ENCODE measurements around the gene HORMAD2.

Gene HORMAD2

DNA sequence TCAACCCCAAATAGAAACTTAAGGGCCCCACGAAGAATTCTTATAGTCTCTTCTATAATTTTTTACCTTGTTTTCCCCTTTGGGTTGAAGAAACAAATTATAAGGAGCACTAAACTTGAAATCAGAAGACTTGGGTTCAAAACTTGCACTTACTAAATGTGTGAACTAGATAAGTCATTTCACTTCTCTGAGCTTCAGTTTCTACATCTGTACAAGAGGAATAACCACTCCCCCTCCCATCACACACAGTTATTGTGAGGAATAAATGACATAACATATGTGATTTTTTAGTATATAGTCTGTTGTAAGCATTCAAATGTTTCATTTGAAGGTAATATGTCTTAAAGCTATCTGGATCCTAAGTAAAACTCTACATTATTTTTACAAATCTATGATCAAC lies 87.5 kb downstream of the HORMAD2 start:
- TF ChIP-seq, protein P1, sequence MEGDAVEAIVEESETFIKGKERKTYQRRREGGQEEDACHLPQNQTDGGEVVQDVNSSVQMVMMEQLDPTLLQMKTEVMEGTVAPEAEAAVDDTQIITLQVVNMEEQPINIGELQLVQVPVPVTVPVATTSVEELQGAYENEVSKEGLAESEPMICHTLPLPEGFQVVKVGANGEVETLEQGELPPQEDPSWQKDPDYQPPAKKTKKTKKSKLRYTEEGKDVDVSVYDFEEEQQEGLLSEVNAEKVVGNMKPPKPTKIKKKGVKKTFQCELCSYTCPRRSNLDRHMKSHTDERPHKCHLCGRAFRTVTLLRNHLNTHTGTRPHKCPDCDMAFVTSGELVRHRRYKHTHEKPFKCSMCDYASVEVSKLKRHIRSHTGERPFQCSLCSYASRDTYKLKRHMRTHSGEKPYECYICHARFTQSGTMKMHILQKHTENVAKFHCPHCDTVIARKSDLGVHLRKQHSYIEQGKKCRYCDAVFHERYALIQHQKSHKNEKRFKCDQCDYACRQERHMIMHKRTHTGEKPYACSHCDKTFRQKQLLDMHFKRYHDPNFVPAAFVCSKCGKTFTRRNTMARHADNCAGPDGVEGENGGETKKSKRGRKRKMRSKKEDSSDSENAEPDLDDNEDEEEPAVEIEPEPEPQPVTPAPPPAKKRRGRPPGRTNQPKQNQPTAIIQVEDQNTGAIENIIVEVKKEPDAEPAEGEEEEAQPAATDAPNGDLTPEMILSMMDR (IDR thresholded peaks at IDR 0.05; ENCODE audit: low read depth, low read length), result no peak

DNA sequence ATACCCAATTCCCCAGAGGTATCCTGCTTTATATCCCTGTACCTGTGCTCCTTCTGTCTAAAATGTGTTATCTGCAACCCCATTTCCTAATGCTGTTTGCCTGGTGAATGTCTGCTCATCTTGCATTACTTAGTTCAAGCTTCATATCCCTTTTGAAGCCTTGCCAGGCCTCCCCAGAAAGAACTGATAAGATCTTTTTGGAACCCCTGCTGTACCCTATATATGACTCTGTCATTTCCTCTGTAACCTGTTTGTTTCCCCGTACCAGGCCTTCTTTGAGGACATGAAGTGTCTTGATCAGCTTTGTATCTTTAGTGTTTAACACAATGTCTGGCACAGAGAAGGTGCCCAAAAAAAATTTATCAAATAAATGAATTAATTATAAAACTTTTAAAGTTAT lies 88.7 kb downstream of the HORMAD2 start:
- no peak overlapping the region for H3K4me3 ChIP-seq (ENCODE audit: low read depth, low read length)
- TF ChIP-seq, protein P1 (IDR thresholded peaks at IDR 0.05; ENCODE audit: low read depth, low read length), result no peak

More for the DNA sequence above, 87.5 kb downstream of the HORMAD2 start:
- no peak overlapping the region for H3K4me3 ChIP-seq (ENCODE audit: low read depth, low read length)

DNA sequence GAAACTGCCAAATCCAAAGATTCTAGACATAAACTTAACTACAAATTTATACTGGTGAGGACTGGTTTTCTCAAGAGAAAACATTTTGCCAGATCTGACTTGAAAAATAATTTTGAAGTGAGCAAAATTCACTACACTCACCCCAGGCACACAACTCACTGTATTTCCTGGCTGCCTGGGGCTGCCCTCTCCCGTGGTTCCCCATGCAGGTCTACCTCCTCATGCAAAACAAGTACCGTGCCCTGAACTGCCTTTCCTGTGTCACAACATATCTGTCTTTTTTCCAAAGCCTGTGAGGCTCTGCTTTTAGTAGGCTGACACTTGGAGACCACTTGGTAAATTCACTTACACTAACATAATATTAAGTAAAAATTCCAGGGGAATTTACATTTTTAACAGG lies 89.9 kb downstream of the HORMAD2 start:
- no peak overlapping the region for H3K4me3 ChIP-seq (ENCODE audit: low read depth, low read length)
- TF ChIP-seq, protein P1 (IDR thresholded peaks at IDR 0.05; ENCODE audit: low read depth, low read length), result no peak

DNA sequence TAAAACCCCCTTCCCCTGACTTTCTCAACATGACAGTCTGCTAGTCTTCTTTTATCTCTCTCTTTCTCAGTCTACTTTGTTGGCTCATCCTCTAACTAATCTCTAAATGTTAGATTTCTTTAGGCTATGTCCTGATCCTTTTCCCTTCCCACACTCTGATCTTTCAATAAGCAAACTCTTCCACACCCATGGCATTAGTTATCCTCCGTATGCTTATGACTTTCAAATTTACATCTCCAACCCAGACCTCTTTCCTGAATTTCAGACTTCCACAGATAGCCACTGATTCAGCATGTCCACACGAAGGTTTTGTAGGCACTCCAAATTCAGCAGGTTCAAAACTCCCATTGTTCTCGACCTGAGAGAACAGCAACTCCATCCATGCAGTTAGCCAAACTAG lies 90.7 kb downstream of the HORMAD2 start:
- H3K4me3 ChIP-seq (ENCODE audit: low read depth, low read length), result no peak overlapping the region
- TF ChIP-seq, protein P1 (IDR thresholded peaks at IDR 0.05; ENCODE audit: low read depth, low read length), result no peak

DNA sequence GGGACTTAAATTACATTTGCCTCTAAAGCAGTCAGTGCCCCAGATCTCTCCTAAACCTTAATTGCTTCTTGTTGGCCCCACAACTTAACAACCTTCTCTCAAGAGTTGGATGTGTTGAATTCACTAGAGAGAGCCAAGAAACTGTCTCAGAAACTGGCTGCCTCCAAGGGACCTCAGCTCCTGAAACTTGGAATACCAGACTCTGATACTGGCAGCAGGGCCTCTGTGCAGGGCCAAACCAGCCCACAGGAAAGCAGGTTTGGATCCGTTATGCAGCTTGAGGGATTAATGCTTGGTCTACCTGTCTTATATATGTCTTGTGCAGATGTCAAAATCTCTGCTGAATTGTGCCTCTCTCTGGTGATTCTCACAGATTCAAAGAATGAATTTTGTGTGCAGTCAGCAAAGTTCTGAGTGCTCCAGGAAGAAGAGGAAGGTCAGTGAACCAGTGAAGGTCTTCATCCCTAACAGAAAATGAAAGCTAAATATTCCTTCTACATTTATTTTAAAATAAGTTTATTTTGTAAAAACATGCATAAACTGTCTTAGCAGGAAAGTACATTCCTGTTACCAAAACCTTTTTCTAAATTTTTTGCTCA lies 95.5 kb downstream of the HORMAD2 start:
- TF ChIP-seq, protein P1 (IDR thresholded peaks at IDR 0.05; ENCODE audit: low read depth, low read length), result no peak

DNA sequence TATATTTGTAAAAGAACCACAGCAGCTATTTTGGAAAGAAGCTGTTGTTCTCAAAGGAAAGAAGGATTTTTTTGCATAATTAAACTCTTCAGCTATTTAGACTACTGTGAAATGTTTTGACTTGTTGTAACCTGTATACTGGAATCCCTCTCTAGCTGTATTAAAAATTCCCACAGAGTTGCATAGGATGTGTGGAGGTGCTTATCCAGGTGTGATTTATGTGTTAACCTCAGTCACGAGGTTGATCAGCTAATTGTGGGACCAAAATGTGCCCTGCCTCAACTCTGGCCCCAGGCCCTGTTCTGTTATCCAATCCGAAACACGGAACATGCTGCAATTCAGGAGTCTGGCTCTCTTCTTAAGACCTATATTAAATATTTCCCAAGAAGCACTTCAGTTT lies 96.2 kb downstream of the HORMAD2 start:
- TF ChIP-seq, protein P1 (IDR thresholded peaks at IDR 0.05; ENCODE audit: low read depth, low read length), result no peak
- no peak overlapping the region for H3K4me3 ChIP-seq (ENCODE audit: low read depth, low read length)

More for the DNA sequence above, 95.5 kb downstream of the HORMAD2 start:
- no peak overlapping the region for H3K4me3 ChIP-seq (ENCODE audit: low read depth, low read length)

DNA sequence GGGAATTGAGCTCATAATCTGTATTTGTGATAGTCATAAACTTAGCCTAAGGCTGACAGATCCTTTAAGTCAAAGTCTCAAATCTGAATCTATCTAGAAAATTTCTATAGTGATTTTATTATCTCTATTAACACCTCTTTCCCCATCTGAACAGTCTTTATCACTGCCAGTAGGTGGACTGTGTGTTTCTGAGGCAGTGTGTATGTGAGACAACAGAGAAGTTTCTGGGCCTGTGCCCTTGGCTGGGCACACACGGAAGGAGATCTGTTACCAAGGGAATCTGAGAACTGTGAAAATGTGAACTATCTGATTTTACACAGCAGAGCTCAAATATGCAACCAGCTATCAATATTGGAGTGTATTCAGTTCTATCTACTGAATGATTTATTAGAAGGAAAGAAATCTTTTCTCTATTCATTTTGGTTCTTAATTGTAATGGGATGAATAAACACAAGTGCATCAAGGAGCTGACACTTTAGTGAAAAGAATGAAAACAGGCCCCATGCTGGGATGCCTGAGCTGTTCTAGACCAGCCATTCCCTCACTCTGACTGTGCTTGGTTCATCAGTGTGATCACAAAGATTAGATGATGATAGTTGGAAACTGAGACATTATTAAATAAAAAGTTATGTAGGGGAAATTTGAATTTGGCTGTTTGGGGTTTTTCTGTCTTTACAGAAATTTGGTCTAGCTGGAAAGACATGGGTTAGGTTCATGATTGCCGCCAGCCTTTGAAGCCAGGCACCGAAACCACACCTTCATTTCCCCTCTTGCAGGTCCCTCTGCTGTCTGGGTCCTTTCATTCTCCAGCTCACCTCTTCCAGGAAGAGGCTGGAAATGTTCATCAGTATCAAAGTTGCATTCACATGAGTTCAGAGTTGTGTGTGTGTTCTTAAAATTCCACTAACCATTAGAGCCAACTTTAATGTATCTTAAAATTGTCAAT lies 98.2 kb downstream of the HORMAD2 start:
- H3K4me3 ChIP-seq (ENCODE audit: low read depth, low read length), result no peak overlapping the region
- TF ChIP-seq, protein P1 (IDR thresholded peaks at IDR 0.05; ENCODE audit: low read depth, low read length), result no peak

Measured in WI38 (cell line).